GM13977 (cell line): ENCODE measurements around the gene MRPL53.

Source experiments
- DNase-seq: peaks from one replicate; pipeline ENCODE4 v3.0.0; 2012; ENCODE audit warnings: low spot score
- CTCF ChIP-seq: IDR thresholded peaks from 2 replicates; pipeline ENCODE4 v1.5.1; 2012; ENCODE audit warnings: mild to moderate bottlenecking, control low read depth; ENCODE audit not compliant: insufficient read depth; ENCODE audit errors: extremely low read depth, missing control alignments
- in situ Hi-C: fragments of 300-500 bp; cut with MboI; formaldehyde crosslinking; loops from one replicate; pipeline ENCODE4 v1.12.0; 2022; ENCODE audit warnings: low sequenced_read_pairs, low pct_unique_long_range_greater_than_20kb, mixed read lengths, inconsistent platforms; ENCODE audit not compliant: unreplicated experiment

Gene MRPL53

GRCh38 chr2:74458132-74458937 lies 14.1 kb downstream of the MRPL53 start, which contains the start of gene WBP1:
Gene WBP1, plus strand, starts transcription at chr2:74458438. Its CDS starts 165 bp downstream, at chr2:74458603.
- no peak for TF ChIP-seq CTCF
- in situ Hi-C loops, result no loop called here
- DNase-seq, result peak; percentile 97

GRCh38 chr2:74457549-74458131 lies 14.8 kb downstream of the MRPL53 start:
- in situ Hi-C loops, result no loop called here
- no peak for TF ChIP-seq CTCF
- DNase-seq, result peak; percentile 82

DNA sequence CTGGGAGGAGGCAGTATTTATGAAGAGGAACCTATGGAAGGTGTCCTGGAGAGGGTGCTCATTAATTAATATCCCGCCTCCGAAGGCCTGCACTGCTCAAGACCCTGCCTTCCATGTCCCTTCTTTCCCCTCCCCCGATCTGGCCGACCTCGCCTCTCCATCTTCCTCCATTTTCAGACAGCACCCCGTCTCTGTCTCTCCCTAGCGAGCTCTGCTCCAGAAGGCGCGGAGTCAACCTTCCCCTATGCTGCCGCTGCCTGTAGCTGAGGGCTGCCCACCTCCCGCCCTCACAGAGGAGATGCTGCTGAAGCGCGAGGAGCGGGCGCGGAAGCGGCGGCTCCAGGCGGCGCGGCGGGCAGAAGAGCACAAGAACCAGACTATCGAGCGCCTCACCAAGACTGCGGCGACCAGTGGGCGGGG lies 15.3 kb downstream of the MRPL53 start:
- no peak for DNase-seq
- in situ Hi-C loops, result no loop called here
- no peak for TF ChIP-seq CTCF

GRCh38 chr2:74454654-74455511 lies 17.6 kb downstream of the MRPL53 start, which contains the start of gene INO80B:
Gene INO80B, plus strand, starts transcription at chr2:74455087. Its CDS starts 30 bp downstream, at chr2:74455117.
- peak; percentile 20 for TF ChIP-seq CTCF
- peak; percentile 87 for DNase-seq
- in situ Hi-C loops, result no loop called here

GRCh38 chr2:74450570-74451190 lies 21.8 kb downstream of the MRPL53 start:
- in situ Hi-C loops, result no loop called here
- TF ChIP-seq CTCF, result no peak
- DNase-seq, result no peak

DNA sequence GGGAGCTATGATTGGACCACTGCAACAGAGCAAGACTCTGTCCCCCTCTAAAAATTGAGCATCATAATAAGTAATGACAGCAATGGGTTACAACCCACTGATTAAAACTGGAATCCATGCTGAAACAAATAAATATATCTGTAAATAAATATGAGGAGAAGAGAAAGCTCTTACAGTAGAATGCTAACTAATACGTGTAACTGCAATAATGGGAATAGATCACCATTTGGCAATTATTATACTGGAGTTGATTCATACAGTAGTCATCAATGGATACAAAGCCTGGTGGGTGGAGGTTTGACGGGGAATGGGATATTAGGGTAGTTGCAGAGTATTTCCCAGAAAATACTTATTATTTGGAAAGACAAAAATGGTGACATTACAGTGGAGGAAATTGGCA lies 23.7 kb downstream of the MRPL53 start:
- in situ Hi-C loops, result no loop called here
- no peak for DNase-seq
- TF ChIP-seq CTCF, result no peak
